A673 (cell line): ENCODE measurements around the gene GRID2. TPM values are rescaled to one million over a fixed set of nuclear protein-coding genes. Genes with fewer than 3 reads are reported as not detected.

Experiments
- BruUV-seq: library from RNA; stranded (reverse); fragments of 400-500 nt; replicated peaks from 2 replicates; lab custom pipeline; 2021; lab: Mats Ljungman, UMichigan
- CTCF ChIA-PET: fragments of 300-600 bp; sonication (Branson Sonifier 250); formaldehyde crosslinking; loops from one replicate; lab custom pipeline; 2022; ENCODE audit warnings: antibody characterized with exemption; lab: Charles Lee
- POLR2A ChIA-PET: fragments of 300-600 bp; sonication (Branson Sonifier 250); formaldehyde crosslinking; loops from one replicate; lab custom pipeline; 2022; ENCODE audit warnings: antibody characterized with exemption; ENCODE audit not compliant: low non-redundant PET; lab: Charles Lee
- DNase-seq: peaks from one replicate; pipeline ENCODE4 v3.0.0-alpha.2; 2015; ENCODE audit warnings: low spot score
- H3K27ac ChIP-seq: fragments of 200-600 bp; sonication (generic); 2 replicates; pipeline ENCODE4 v1.5.1; 2016; ENCODE audit warnings: mixed run types, low read depth, mild to moderate bottlenecking, mixed read lengths, antibody characterized with exemption, low read length; ENCODE audit not compliant: poor library complexity, severe bottlenecking
- H3K27me3 ChIP-seq: fragments of 200-600 bp; sonication (generic); replicated peaks from 2 replicates; pipeline ENCODE4 v1.6.1; 2017; ENCODE audit warnings: mixed run types, low read depth, mild to moderate bottlenecking, mixed read lengths, antibody characterized with exemption, low read length; ENCODE audit not compliant: insufficient read depth, poor library complexity
- H3K36me3 ChIP-seq: fragments of 200-600 bp; sonication (generic); 2 replicates; pipeline ENCODE4 v1.6.1; 2016; ENCODE audit warnings: mixed run types, mild to moderate bottlenecking, mixed read lengths, antibody characterized with exemption, low read length; ENCODE audit not compliant: insufficient read depth, poor library complexity, severe bottlenecking
- H3K4me1 ChIP-seq: fragments of 200-600 bp; sonication (generic); 2 replicates; pipeline ENCODE4 v1.6.1; 2017; ENCODE audit warnings: mixed run types, mild to moderate bottlenecking, mixed read lengths, antibody characterized with exemption, low read length; ENCODE audit not compliant: insufficient read depth, poor library complexity, severe bottlenecking
- H3K4me3 ChIP-seq: fragments of 200-600 bp; sonication (generic); 2 replicates; pipeline ENCODE4 v1.5.1; 2016; ENCODE audit warnings: low read depth, mixed run types, mild to moderate bottlenecking, mixed read lengths, low read length; ENCODE audit not compliant: poor library complexity, severe bottlenecking
- H3K9me3 ChIP-seq: fragments of 200-600 bp; sonication (generic); 2 replicates; pipeline ENCODE4 v1.6.1; 2016; ENCODE audit warnings: mixed run types, low read depth, mild to moderate bottlenecking, mixed read lengths, antibody characterized with exemption, low read length; ENCODE audit not compliant: poor library complexity, severe bottlenecking
- CTCF ChIP-seq: fragments of 300-800, 200-600 bp; sonication (generic); conservative IDR thresholded peaks from 2 replicates; pipeline ENCODE4 v1.5.1; 2017; ENCODE audit warnings: low read depth, mild to moderate bottlenecking, antibody characterized with exemption, low read length, moderate library complexity, mixed read lengths
- EZH2 ChIP-seq: fragments of 200-600 bp; sonication (generic); IDR thresholded peaks from 2 replicates; pipeline ENCODE4 v1.6.1; 2017; ENCODE audit warnings: borderline replicate concordance, low read depth, mild to moderate bottlenecking, mixed read lengths, antibody characterized with exemption, low read length; ENCODE audit not compliant: poor library complexity, severe bottlenecking
- intact Hi-C: fragments of 100-400 bp; cut with micrococcal nuclease; formaldehyde crosslinking; loops from one replicate; pipeline ENCODE4 v1.10.0; 2022; ENCODE audit not compliant: unreplicated experiment
- total RNA-seq: library from RNA; stranded (reverse); gene quantifications from 2 replicates; pipeline ENCODE4 v1.2.3, GENCODE V29; 2021

Gene GRID2
- total RNA-seq, 1 experiment from 2014 or later, result not detected

GRCh38 chr4:92618968-92619367 is 315.2 kb downstream of the GRID2 start:
- ChIA-PET POLR2A (no interaction called here), CTCF (no interaction called here)
- no peaks in the 10 kb centered on the region for H3K27me3 ChIP-seq
- no peaks in the 10 kb centered on the region for H3K36me3 ChIP-seq
- no peaks in the 10 kb centered on the region for H3K4me1 ChIP-seq
- H3K27ac ChIP-seq, result no peak overlapping the region
- BruUV-seq, result no TSS peak
- H3K9me3 ChIP-seq, result no peaks in the 10 kb centered on the region
- no peak for DNase-seq
- intact Hi-C loops, result no loop called here
- TF ChIP-seq EZH2 (no peak), CTCF (no peak)
- H3K4me3 ChIP-seq, result no peak overlapping the region

- Histone ChIP-seq H3K27me3 (no peaks in the 10 kb centered on the region), H3K9me3 (no peaks in the 10 kb centered on the region), H3K4me3 (no peak overlapping the region), H3K36me3 (no peaks in the 10 kb centered on the region), H3K4me1 (no peaks in the 10 kb centered on the region), H3K27ac (no peak overlapping the region)
- ChIA-PET CTCF (no interaction called here), POLR2A (no interaction called here)
- TF ChIP-seq CTCF, result no peak
- no peak for TF ChIP-seq EZH2
- no peak for DNase-seq
- BruUV-seq, result no TSS peak
- intact Hi-C loops, result no loop called here
Measured at GRCh38 chr4:92629302-92629701, 325.5 kb downstream of the GRID2 start.

GRCh38 chr4:92634882-92635281 is 331.1 kb downstream of the GRID2 start:
- intact Hi-C loops, result no loop called here
- no peak overlapping the region for H3K27ac ChIP-seq
- no peaks in the 10 kb centered on the region for H3K9me3 ChIP-seq
- H3K27me3 ChIP-seq, result no peaks in the 10 kb centered on the region
- H3K4me1 ChIP-seq, result no peaks in the 10 kb centered on the region
- no peak for TF ChIP-seq CTCF
- TF ChIP-seq EZH2, result no peak
- POLR2A ChIA-PET, result no interaction called here
- BruUV-seq, result no TSS peak
- CTCF ChIA-PET, result no interaction called here
- H3K36me3 ChIP-seq, result no peaks in the 10 kb centered on the region
- no peak for DNase-seq
- no peak overlapping the region for H3K4me3 ChIP-seq
